IPS-NIHi7 (cell line): ENCODE measurements around the gene EPB41L5.
"Not testable (repeated sequence)": the region's sequence is repeated elsewhere in the genome, so short reads cannot be mapped to it uniquely, and the experiment has no call there.

ENCODE experiments used
- DNase-seq: peaks from one replicate; pipeline ENCODE4 v3.0.0; 2012; ENCODE audit warnings: mixed read lengths; ENCODE audit errors: extremely low spot score

Gene EPB41L5

DNA sequence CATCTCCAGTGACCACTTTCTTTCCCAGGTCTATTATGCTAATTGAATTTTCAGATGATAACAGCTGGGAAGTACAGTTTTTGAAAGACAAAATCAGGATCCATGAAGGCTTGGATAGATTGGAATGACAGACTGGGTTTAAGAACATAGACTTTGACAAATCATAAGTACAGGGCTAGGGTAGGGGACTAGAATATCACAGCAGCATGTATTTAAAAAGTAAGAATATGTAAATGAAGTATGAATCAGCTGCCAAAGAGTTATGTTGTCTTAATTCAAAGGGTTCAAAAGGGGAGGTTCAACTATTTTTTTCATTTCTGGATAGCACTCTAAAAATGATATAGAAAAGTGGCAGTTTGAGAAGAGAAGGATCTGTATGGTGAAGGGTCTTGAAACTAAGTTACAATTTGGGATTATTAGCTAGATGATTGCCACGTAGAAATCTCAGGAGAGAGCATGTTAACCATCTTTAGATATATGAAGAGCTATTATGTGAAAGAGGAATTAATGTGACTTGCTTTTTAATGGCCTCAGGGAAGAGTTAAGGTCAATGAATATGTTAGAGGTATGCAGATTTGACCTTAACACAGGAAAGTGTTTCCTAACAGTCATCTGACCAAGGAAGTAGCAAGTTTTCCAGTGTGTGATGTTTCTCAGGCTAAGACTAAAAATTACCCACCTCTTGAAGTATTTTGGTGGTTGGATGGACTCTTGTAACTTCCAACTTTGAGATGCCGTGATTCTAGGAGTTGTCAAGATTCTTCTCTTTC lies 128.6 kb downstream of the EPB41L5 start:
- no peak for DNase-seq

DNA sequence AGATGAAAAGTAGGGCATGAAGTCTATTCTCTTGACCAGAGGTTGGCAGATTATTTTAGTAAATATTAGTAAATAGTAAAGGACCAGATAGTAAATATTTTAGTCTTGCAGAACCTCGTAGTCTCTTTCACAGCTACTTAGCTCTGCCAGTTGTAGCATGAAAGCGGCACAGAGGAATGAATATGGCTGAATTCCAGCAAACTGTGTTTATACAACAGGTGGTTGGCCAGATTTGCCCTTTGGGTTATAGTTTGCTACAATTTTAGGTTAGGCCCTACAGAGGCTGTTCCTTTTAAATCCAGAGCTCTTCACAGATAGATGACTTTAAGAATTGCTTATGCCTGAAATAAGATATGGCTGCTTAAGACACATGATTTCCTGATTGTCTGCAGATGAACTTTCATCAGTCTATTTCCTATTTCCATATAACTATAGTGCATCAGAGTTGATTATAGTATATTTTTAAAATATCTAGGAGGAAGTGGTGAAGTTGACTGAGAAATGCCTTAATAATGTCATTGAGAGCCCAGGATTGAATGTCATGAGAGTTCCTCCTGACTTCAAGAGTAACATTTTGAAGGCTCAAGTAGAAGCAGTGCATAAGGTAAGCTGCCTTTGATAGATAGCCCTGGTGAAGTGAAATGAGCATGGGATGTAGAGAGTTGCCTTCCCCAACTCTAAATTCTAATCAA lies 129.8 kb downstream of the EPB41L5 start:
- DNase-seq, result no peak

DNA sequence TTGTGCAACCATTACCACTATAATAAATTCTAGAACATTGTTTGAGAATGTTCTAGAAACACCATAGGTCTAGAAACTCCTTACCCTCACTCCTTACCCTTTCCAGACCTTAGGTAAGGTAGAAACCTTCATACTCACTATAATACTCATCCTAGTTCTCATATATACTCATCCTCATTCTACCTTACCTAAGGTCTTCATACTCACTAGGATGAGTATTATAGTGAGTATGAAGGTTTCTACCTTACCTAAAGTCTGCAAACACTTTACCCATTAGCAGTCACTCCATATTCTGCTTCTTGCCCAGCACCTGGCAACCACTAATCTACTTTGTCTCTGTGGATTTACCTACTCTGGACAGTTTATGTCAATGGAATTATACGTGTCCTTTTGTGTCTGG lies 135.4 kb downstream of the EPB41L5 start:
- no peak for DNase-seq

DNA sequence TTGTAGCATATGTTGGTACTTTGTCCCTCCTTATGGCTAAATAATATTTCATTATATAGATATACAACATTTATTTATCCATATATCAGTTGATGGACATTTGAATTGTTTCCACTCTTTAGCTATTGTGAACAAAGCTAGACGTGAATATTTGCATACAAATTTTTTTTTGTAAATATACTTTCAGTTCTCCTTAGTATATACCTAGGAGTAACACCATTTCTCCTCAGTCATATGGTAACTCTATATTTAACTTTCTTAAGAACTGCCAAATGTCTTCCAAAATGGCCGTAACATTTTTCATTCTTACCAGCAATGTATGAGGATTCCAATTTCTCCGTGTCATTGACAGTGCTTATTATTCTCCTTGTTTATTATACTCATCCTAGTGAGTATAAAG lies 135.8 kb downstream of the EPB41L5 start:
- DNase-seq, result no peak

DNA sequence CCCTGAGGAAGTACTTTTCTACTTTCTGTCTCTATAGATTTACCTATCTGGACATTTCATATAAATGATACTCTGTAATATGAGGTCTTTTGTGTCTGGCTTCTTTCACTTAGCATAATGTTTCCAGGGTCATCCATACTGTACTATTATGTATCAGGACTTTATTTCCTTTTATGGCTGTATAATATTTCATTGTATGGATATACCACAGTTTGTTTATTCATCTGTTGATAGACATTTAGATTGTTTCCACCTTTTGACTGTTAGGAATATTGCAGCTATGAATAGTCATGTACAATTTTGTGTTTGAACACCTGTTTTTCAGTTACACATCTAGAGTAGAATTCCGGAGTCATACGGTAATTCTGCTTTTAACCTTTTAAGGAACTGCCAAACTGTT lies 136.5 kb downstream of the EPB41L5 start:
- DNase-seq, result no peak

DNA sequence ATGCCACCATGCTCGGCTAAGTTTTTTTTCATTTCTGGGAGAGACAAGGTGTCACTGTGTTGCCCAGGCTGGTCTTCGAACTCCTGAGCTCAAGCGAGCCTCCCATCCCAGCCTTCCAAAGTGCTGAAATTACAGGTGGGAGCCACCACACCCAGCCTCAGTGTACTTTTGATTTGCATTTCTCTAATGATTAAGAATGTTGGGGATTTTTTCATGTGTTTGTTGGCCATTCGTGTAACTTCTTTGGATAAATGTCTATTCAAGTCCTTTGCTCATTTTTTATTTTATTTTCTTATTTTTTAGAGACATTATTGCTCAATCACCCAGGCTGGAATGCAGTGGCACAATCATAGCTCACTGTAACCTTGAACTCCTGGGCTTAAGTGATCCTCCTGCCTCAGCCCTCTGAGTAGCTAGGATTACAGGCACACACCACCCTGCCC lies 137.2 kb downstream of the EPB41L5 start:
- DNase-seq, result no peak

DNA sequence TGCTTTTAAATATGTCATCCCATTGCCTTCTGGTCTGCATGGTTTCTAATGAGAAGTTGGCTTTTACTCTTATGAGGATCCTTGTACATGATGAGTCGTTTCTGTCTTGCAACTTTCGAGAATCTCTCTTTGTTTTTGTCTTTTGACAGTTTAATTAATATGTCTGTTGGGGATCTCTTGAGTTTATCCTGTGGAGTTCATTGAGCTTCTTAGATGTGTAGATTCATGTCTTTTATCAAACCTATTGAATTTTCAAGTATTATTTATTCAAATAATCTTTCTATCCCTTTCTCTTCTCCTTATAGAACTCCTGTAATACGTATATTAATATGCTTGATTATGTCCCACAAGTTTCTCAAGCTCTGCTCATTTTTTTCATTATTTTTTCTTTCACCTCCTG lies 142.4 kb downstream of the EPB41L5 start:
- DNase-seq, result no peak

DNA sequence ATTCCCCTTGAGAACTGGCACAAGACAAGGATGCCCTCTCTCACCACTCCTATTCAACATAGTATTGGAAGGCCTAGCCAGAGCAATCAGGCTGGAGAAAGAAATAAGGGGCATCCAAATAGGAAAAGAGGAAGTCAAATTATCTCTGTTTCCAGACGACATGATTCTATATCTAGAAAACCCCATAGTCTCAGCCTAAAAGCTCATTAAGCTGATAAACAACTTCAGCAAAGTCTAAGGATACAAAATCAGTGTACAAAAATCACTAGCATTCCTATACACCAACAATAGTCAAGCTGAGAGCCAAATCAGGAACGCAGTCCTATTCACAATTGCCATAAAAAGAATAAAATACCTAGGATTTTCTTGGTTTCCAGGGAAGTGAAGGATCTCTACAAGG lies 145.8 kb downstream of the EPB41L5 start:
- DNase-seq, result not testable (repeated sequence)

DNA sequence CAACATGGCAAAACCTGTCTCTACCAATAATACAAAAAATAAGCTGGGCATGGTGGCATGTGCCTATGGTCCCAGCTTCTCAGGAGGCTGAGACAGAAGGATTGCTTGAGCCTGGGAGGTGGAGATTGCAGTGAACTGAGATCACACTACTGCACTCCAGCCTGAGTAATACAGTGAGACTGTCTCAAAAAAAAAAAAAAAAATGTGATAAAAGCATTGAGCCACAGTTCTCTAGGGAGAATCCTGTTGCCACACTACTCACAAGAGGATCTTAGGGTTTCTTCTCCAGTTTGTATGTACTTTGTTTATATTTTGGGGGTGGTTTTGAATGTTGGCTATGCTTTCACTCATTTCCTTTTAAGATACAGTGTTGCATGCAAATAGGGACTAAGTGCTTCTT lies 148.3 kb downstream of the EPB41L5 start:
- DNase-seq, result no peak

DNA sequence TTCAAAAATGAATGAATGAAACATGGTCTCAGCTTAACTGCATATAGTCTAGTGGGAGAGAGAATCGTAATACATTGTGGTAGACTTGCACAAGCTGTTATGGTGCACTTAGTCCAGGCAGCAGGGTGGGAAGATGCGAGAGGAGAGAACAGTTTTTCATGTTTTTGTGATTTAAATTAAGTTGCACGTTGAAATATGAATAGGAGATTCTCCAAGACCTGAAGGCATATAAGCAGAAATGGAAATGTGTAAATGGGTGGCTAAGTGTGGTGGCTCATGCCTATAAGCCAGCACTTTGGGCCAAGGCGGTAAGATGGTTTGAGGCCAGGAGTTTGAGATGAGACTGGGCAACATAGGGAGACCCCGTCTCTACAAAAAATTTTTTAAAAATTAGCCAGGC lies 149.8 kb downstream of the EPB41L5 start:
- no peak for DNase-seq

DNA sequence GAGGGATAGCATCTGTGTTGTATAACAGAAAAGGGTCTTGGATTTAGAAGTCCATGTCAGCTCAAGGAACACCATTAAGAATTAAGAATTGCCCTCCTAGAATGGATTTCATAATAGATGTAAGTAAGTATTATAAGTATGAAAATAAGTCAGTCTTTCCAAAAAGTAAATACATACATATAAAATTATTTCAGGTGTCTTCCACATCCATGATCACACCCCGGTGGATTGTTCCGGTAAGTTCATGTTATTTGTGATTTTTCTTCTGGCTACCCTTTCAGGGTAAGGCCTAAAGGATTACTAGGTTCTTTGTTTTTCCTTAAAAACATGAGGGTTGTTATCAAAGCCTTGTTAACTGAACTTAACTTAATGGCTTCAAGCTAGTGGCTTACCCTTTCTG lies 154.4 kb downstream of the EPB41L5 start:
- DNase-seq, result no peak

DNA sequence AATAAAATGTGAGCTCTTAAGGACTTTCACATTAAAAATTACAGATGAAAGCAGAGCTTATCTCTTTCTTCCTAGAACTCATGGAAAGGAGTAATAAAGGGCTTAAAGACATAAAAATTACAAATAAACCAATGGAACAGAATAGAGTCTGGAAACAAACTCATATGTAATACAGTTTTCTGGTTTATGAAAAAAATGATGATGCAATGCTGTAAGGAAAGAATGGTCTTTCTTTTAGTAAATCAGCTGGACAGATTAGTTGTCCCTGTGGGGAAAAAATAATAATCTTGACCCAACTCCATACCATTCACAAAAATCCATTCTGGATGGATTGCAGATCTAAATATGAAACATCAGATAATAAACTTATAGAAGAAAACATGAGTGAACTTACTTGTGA lies 156.1 kb downstream of the EPB41L5 start:
- no peak for DNase-seq

DNA sequence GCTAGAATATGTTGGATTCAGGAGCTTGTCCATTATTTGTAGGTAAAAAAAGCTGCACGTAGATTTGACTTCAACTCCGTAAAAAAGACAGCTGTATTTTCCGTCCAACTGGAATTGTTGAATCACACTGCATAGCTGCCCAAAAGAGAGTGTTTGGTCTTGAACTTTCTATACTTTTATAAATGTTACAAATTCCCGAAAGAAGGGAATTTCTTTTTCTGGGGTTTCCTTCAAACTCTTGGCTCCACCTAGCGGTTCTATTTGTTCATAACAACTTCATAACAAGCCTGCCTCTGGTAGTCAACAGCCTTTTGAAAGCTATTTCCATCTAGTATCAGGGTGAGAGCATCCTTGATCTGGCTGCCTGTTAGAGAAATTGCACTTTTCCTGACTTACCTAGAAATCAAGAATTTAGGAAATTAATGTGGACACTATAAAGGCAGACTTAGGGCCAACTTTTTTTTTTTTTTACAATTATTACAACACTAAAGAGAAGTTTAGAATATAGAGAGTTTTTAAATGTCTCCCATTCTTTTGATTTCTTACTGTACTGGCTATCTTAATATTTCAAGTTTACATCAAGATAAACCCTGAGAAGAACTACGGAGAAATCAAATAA lies 162.2 kb downstream of the EPB41L5 start:
- DNase-seq, result peak; percentile 67

DNA sequence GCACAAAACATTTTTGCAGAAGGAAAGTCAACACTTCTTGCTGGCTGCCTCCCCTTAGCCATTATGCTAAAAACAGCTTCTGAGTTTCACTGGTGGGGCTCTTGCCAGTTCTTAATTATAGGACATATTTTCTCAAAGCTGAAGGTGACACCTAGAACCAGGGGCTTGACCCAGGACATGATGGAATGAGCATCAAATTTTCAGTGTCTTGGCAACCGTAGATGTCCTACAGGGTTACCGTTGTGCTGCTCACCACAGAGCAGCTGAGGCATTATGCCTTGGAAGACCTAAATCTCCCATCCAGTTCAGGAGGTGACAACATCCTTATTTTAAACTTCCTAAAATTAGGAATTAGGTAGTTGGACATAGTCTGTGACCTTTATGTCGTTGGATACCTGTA lies 163.6 kb downstream of the EPB41L5 start:
- no peak for DNase-seq

DNA sequence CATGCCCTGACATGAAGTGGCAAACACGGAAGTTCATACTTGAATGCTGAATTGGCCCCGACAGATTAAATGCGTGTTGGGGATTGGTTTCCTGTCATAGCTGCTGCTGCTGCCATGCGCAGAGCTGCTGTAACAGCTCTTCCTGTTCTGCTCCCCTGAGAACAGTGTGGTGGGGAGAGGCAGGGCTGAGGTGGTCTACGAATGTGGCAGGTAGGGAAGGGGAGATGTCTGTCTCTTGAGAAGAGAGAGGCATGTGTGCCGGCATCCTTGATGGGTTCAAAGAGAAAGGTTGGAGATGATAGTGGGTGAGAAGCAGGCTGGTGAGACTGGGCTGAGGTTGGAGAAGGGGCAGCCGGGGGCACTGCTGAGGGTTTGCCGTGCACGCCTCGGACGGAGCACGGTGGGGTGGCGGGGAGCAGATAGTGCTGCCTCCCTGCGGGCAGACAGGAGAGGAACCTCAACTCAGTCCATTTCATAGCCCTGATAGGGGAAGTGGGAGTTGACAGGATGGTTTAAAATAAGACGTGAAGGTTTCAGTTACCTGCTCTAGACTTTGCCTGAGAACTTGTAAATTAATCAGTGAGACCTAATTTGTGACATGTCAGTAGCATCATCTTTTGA lies 164.2 kb downstream of the EPB41L5 start:
- DNase-seq, result peak; percentile 31

DNA sequence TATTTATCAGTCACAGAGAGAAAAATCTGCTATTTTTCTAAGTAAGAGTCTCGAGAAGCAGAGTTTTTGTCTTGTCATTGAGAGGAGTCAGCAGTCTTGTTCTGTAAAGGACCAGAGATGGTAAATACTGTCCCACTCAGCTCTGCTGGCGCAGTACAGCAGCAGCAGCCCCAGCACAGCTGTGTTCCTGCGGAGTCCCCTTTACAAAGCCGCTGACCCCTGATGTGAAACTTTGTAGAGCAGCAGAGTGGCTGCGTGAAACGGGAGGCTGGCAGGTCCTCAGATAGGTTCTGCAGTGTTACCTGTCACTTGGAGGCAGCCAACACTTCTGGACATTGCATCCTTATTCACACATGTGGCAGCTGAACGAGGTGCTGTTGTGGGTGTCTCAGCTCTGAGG lies 165.1 kb downstream of the EPB41L5 start:
- DNase-seq, result no peak

DNA sequence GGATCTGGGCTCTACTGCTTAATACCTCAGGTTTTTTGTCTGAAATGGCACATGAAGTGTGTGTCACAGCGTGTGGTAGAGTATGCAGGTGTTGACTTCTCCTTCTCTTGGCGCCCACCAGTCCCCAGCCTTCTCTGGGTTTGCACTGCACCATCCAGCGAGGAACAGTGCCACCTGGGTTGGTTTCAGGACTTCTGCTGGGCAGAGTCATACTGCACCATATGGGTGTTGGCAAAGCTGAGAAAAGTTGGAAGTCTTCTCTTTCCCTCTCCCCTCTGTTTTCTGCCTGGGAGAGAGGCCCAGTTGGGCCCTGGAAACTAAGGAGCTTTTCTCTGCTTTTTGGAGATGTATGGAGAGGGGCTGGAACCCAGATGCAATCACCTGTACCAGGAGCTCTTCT lies 166.5 kb downstream of the EPB41L5 start:
- no peak for DNase-seq

DNA sequence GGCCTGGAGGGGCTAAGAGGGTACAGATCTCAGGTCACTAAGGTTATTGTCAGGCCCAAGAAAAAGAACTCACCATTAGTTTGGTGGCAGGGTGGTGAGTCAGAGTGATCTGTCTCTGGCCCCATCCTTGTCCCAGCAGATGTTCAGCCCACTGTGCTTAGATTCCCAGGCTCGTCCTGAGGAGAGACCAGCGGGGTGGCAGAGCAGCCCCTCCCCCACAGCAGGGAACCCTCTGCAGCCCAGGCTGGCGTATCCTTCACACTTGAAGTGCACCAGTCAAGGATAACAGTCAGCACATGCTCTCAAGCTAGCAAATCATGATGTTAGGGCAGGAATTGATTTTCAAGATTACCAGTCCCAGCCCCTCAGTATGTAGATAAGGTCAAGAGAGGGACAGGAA lies 167.2 kb downstream of the EPB41L5 start:
- peak; percentile 75 for DNase-seq

DNA sequence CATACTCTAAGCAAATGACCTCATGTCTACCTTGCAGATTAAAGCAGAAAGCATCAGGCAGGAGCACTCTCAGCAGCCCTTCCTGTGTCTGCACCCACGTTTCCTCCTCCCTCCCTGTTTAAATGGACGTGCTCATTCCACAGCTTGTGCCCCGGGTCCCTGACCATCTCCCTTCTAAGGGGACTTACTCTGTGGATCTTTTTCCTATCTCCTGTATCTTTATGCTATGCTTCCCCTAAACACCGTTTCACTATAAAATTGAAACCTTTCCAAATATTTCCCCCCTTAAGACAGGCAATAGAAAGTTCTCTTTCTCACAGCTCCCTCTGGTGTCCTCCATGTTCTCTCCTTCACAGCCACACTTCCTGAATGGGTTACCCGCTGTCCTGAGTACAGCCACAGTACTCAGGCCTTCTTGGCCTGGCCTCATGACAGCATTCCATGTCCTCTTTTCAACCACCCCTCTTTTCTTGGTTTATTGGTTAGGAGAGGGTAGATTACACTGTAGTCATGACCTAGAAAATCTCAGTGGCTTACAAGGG lies 169.2 kb downstream of the EPB41L5 start:
- DNase-seq, result no peak

DNA sequence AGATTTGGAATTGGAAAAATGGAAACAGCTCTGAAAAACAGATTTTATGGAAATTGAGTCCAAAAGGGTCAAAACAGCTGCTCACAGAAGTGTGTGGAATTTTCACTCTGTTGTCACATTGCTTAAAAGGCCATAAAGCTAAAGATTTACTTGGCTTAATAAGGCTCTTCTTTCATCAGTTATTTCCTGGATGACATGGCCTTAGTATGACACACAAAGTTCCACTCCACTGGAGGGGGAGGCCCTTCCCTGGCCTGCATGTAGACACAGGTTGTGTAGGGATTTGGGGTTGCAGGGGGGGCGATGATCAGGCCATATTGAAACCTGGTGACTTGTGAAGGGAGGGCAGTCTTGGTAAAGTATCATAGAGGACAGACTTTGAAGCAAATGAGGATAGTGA lies 176.3 kb downstream of the EPB41L5 start:
- DNase-seq, result peak; percentile 1

DNA sequence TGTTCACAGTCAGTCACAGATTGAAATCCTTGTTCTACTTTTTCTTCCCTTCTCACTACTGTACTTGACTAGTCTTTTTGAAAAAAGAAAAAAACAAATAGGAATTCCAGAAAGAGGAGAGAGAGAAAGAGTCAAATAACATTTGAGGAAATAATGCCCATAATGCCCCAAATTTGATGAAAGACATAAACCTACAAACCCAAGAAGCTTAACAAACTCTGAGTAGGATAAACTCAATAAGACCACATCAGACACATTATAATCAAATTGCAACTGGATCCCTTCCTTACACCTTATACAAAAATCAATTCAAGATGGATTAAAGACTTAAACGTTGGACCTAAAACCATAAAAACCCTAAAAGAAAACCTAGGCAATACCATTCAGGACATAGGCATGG lies 179.4 kb downstream of the EPB41L5 start:
- DNase-seq, result no peak

DNA sequence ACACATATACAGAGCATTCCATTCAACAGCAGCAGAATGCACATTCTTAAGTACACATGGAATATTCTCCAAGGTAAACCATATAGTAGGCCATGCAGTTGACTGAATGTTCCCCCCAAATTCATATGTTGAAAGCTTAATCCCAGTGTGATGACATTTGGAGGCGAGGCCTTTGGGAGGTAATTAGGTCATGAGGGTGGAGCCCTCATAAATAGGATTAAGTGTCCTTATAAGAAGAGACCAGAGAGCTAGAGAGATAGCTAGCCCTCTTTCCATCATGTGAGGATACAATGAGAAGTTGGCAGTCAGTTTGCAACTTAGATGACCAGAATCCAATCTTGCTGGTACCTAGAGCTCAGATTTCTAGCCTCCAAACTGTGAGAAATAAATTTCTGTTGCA lies 182.7 kb downstream of the EPB41L5 start:
- DNase-seq, result no peak
